SHP77 treated with DMSO at 0.1 percent for 48 hours (cell line): ENCODE measurements around the gene GDF11.

Experiments
- DNase-seq: peaks from one replicate; lab custom pipeline; 2025; lab: John Stamatoyannopoulos, UW

The GDF11 gene

DNA sequence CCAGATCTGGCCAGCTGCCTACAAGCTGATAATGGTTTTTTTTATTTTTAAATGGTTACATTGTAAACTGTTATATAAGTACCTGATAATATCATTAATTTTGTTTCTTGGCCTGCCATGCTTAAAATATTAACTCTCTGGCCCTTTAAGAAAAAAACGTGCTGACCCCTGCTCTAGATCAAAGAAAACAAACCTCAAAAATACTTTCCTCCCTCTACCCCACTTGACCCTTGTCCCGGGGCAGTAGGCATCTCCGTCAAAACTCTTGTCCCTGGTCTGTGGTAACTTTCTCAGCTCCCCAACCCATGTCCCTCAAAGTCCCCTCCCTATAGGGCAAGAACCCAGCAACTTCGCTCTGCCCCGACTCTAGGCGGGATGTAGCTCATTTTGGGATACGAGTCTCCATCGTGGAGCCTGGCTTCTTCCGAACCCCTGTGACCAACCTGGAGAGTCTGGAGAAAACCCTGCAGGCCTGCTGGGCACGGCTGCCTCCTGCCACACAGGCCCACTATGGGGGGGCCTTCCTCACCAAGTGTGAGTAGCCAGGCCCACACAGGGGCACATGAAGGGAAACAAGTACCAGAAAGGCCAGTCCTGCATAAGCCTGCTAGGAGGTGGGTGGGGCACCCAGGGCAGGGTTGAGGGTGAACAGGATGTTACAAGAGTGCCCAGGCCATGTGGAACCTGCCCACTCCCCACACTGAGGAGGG, 19.3 kb upstream of the GDF11 start:
- no peak for DNase-seq

DNA sequence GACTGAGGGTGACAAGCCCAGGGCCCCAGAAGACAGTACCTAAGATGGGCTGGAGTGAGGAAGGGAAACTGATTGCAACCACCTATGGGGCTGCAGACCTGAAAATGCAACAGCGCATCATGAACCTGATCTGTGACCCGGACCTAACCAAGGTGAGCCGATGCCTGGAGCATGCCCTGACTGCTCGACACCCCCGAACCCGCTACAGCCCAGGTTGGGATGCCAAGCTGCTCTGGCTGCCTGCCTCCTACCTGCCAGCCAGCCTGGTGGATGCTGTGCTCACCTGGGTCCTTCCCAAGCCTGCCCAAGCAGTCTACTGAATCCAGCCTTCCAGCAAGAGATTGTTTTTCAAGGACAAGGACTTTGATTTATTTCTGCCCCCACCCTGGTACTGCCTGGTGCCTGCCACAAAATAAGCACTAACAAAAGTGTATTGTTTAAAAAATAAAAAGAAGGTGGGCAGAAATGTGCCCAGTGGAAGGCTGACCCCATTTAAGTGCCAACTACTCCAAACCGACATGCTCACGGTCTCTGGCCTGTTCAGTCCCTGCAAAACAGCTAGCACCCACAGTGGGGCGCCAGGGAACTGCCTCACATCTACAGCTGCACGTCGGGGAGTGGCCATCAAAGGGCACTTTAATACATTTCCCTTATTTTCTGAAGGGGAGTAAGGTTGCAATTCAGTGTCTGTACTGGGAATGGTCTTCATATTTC, 18.5 kb upstream of the GDF11 start:
- DNase-seq = peak; percentile 18

DNA sequence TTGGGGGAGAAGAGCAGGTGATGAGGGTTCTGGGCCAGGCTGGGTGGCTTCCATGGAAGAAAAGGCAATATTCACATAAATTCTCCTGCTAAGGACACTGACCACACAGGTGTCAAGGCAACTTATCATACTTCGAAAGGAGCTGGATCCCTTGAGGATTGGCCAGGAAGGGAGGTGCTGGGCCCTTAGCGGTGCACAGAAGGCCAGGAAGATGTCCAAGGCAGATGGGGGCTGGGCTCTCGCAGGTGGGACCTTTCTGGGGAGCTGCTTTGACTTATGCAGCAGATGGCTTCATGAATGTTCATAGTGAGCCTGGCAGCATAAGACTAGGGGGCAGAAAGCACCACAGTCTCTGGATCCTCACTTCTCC, 18.0 kb upstream of the GDF11 start:
- DNase-seq = no peak

DNA sequence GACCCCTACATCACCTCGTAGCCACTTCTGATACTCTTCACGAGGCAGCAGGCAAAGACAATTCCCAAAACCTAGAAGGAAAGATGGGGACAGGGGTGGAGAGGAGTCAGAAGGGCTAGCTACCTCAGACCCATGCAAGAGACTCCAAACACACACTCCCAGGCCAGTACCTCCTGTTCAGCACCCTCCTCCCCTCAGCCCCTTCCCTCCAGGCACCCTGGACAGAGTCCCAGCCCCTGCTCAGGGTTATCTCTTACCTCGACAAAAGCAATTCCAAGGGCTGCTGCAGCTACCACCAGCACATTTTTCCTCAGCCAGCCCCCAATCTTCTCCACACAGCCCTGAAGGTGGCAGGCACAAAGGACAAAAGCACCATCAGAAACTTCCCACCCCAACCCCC, 17.4 kb upstream of the GDF11 start:
- DNase-seq = no peak

DNA sequence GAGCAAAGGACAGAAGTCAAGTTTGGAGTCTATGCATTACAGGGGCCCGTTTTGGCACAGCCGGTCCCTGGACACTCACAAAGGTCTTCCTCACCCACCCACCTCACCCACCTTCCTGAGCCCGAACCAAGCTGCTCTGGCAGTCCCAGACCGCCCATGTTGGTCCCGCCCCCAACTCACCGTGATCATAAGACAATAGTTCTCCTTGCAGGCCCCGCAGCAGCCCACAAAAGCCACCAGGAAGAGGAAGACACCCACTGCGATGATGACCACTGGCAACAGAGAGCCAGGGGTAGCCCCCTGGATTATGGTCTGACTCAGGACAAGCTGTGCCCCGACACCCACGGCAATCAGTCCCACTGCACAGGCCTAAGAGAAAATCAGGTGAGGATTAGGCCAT, 16.0 kb upstream of the GDF11 start:
- no peak for DNase-seq

DNA sequence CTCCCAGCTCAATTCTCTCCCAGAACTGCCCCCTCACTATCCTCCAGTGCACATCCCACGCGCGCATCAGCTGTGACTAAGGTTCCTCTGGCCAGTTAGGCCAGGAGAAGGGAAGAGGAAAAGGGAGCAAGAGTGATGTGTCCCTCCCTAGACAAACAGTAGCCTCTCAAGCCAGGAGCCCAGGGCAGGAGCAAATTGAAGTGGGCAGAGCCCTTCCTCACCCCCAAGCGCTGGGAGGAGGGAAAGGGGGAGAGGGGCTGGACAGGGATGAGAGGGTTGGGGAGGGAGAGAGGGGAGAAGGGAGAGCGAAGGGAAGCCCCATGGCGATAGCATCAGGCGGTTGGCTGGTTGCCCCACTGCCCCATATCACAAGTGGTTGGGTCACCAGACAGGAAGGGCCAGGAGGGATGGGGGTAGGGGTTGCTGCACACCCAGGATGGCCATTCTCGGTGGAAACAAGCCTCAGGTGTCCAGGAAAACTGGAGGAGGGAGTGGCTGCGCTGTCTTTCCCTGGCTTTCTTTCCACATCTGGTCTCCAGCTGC, 15.2 kb upstream of the GDF11 start:
- no peak for DNase-seq

DNA sequence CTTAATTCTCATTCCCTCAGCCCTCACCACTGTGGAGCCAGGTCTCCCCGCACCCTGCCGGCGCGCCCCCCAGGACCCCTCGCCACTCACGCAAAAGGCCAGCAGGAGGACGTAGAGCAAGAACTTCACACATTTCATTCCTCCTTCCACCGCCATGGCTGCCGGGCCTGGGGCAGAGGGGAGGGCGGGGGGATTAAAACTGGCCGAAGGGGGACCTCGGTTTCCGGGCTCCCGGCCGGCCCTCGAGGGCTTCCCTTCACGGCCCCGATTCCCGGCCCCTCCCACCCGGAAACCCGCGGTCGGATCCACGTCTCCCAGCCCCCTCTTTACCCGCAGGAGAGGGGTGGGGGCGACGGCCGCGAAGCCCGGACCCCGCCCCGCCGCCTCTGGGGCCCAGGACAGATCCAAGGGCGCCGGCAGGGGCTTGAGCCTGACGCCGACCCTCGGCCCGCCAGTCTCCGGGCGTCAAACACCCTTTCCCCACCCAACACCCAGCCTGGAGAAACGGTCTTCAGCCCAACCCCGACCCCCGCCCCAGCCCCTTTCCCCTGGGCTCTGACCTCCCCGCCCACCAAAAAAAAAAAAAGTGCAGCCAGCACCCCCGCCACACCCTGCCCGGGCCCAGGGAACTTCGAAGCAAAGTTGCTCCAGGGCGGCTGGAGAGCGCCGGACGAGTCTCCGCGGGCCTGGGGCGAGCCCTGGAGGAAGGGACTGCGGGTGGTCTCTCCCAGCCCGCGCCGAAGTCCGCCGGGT, 14.6 kb upstream of the GDF11 start:
- no peak for DNase-seq

DNA sequence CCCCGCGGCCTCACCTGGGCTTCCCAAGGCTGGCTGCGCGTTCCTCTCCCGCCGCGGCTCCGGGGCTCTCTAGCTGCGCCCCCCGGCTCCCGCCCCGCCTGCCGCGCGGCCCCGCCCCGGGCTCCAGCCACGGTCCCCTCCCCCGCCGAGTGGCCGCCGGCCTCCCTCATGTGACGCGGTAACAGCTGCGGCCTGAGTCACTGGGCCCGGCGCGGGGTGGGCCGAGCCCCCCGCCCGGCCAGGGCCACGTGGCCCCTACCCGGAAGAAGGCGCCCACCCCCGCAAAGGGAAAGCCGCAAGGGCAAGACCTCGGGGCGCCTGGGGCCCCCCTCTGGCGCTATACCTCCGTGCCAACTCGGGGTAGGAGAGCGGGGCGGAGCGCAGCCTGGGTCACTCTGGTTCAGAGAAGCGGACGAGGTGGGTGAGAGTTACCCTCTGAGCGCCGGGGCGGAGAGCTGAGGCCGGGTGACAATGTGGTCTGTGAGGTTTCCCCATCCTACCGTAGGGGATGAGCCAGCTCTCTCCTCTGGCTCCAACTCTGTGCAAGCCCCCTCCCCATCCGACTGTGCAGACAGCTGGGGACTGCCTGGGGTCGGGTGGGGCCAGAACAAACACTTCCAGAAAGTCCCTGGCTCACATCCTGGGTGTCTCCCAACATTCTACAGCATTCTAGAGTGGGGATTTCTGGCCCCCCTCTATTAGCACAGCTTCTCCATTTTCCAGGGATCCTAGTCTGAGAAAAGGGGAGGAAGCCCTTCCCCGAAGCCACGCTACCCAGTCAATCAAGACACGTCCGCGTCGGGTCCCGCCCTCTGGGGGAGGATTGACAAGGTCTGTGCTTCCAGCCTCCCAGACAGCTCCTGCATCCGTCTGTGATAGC, 13.7 kb upstream of the GDF11 start, which contains the start of gene CD63:
CD63 (minus strand) TSS at position 71 of the 880 bp plus-strand sequence. CDS start 668 bp downstream, outside the sequence.
- DNase-seq = peak; percentile 72

DNA sequence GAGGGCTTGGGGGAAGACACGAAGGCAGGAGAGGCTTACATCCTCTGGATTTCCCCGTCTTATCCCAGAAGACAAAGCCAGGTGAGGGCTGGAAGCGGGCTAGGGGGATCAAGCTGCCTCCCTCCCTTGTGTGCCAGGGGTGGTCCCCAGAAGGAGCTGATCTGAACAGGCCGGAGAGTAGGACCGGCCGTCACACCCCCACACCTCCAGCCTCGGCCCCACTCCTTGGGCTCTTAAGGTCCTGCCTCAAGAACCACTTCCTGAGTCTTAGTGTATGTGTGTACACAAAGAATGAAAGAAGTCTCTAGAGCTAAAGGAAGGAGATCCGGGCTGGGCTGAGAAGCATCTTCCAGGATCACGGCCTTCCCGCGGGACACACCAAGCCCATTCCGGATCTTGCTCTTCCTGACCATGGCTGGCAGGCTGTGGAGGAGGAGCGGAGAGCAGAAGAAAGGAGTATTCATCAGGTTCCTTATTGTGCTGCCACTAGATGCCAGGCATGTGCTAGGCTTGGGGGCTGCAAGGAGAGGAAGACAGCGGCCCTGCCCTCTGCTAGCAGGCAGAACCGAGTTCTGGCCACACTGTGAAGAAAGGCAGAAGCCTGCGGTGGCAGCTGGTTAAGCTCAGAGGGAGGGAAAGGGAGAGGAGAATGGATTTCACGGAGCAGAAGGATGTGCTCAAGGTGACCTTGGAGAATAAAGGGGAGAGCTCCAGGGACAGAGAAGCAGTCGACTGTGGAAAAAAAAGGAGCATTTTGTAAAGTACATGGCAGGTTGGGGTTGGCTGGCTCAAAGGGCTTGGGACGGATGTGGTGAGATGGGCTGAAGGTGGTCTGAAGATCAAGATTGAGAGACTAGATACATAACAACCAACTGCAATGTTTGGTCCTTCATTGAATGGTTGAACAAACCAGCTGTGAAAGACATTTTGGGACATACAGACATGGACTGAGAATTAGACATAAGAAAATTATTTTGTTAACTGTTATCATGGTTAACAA, 12.8 kb upstream of the GDF11 start:
- peak; percentile 22 for DNase-seq

DNA sequence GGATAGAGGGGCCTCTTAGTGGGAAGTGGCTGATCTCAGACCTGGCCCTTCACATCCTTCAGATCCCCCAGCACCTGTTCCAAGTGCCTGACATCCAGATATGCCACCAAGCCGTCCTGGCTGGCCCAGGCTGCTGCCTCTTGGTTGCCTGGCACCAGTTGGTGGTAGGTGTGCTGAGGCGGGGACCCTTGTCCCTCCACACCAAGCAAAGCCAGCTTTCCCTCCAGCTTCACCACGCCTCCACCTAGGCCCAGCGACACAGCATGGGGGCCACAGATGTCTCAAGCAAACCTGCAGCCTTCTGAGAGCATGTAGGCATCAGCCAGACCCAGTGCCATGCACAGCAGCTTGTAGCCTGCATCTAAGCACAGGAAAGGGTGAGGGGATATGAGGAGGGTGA, 10.6 kb upstream of the GDF11 start:
- no peak for DNase-seq

DNA sequence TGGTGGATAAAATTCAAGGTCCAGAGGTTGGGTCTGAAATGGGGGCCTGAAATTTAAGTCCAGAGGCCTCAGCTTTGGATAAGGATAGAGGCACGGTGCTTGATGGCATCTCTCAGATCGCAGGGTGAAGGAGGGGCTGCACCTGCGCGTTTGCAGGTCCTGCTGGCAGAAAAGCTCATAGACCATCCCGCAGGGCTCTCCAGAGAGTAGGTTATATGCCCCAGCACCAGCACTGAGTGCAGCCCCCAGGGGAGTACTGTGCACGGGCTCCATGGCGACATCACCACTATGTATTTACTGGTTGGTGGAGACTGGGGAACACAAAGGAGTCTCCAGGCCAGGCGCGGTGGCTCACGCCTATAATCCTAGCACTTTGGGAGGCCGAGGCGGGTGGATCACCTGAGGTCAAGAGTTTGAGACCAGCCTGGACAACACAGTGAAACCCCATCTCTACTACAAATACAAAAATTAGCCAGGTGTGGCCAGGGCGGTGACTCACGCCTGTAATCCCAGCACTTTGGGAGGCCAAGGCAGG, 9.8 kb upstream of the GDF11 start:
- no peak for DNase-seq

DNA sequence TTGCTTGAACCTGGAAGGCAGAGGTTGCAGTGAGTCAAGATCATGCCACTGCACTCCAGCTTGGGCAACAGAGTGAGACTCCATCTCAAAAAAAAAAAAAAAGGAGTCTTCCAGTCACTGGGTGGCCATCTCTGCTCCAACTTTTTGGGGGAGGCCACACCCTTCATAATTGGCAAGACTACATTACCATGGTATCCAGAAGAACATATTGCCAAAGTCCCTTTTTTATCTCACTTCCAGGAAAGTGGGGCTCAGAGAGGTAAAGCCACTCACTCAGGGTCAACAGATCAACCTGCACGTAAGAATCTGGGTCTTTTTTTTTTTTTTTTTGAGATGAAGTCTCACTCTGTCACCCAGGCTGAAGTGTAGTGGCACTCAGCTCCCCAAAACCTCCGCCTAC, 9.1 kb upstream of the GDF11 start:
- DNase-seq = no peak

DNA sequence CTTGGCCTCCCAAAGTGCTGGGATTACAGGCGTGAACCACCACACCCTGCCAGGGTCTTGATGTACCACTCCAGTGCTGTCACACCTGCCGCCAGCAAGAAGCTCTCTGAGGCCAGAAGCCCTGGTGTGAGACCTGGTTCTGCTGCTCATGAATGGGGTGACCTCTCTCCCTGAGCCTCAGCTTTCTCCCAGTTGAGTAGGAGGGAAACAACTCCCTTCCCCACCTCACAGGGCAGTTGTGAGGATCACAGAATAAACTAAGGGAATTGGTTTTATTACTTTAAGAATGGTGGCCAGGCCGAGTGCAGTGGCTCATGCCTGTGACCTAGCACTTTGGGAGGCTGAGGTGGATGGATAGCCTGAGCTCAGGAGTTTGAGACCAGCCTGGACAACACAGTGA, 8.3 kb upstream of the GDF11 start:
- no peak for DNase-seq

DNA sequence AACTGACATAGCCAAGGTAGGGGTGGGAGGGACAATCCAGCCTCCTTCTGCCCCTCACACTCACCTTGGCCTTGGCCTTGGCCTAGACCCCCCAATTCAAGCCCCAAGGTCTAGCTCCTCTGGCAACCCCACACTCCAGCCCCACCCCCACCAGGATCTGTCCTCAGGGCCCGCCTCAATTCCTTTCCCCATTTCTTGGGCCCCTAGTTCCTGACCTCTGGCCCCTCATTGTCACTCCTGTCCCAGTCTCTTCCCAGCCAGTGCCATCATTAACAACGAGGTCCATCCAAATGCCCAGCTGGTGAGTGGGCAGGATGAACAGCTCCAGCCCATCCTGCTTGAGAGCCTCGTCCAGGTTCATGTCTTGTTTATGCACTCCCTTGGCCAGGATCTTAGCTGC, 6.8 kb upstream of the GDF11 start:
- no peak for DNase-seq

DNA sequence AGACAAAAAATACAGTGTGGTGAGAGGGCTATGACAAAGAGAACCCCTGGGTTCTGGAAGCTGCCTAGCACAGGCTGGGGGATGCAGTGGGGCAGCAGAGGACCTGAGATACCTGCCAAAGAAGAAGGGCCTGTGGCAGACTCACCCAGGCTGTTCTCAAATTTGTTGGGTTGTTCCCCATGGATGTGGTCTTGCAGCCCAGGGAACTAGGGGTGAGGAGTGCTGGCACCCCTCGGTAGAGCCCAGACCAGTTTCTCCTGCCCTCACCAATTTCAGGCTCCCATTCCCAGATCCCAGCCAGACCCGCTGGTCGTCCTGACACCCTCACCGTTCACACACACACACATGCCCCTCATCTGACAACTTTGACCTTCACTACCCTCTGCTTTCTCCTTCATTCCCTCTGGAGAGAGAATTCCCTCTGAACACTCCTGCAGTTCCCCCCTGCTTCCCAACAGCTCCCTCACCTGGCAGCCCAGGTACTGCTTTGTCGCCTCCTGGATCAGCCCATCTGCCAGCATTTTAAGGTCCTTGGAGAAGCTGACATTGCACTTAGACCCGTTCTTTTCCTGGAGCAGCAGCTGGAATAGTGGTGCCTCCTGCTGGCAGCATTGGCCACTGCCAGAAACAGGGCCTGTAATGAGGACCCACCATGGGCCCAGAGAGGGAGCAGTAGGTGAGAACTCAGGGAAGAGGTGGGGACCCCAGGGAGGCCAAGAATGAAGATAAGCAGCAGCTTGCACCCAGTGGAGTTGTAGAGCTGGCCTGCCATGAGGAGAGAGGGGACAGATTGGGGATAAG, 5.9 kb upstream of the GDF11 start:
- peak; percentile 76 for DNase-seq

DNA sequence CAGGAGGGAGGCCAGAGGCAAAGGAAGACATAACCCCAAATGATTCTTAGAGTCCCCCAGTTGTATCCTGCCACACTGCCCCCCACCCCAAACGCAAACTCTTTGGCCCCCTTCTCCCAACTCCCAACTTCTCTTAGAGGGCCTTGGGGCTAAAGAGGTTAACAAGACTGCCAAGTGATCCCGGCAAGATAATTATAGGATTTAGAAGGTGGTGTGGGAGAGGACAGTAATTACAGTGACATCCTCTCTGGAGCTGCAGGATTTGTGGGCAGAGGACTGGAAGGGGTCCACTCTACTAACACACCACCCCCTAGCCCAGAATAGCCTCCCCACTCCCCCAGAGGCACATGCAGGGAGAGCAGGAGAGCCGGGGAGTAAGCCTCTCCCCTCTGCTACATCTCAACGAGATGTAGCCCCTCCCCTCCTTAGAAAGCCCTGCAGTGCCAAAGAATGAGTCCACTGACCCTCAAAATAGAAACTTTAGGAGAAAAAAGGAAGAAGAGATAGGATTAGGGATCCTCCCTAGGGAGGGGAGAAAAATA, 5.3 kb upstream of the GDF11 start:
- DNase-seq = no peak

DNA sequence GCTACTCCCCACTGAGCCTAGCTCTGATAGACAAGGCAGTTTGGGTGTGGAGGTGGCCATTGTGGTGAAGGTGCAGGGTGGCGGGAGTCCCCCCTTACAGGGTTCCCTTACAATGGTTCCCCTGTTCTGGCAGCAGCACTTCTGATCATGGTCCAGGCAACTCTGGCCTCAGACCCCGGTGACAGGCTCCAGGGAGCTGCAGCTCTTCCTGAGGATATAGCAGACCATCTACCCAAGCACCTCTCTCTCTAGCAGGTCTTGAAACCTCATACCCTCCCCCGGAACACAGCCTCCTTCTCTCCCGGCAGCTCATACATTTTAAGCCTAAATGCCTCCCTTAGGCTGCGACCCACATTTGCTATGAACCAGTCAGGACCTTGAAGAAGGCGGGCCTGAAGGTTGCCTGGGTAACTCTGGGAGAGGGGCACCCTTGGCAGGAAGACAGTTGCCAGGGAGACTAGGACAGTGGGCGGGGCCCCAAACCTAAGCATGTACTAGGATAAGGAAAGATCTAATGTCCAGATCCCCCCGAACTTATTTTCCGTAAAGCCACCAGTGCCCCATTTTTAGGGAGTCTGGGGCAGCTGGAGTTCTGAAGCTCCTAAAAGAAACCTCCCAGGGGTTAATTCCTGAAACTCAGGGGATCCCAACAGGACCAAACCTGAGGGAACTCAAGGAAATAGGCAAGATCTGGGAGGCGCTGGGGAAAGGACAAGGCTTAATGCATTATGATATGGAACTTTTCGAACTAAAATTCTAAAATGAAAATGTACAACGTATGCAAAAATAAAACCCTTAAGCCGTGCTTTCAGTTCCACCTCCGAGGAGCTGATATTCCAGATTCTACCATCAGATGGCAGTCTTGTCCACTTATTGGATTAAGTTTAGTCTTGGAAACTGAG, 4.5 kb upstream of the GDF11 start:
- DNase-seq = peak; percentile 58

DNA sequence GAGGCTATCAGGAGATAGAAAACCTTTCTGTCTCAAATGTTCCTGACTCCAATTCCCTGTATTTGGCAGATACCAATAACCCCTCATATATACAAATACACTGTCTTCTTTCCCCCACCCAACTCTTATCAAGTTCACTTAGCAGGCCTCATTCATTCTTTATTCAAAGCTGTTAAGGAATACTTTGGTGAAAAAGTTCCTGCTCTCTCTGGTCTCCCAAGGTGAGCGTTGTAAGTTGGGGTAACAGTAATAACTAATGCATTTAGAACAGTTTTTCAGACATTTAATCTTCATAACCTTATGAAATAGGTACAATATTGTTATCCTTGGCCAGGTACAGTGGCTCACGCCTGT, 3.9 kb upstream of the GDF11 start:
- DNase-seq = no peak
